ENCODE results near the gene C1S.

The C1S gene

DNA sequence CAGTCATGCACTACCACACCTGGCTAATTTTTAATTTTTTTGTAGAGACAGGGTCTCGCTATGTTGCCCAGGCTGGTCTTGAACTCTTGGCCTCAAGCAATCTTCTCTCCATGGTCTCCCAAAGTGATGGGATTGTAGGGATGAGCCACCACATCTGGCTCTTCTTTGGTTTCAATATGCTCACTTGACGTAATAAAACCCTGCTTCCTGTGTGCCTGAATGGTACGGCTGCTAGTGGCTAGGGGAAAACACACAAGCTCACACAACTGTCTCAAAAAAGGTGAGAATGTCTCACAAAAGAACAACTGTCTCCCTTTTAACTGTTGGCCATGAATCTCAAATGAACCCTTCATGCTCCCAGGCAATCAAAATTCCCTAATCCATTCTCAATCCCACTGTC is 15.0 kb downstream of the C1S start:
- in situ Hi-C loops (cut with MboI; ENCODE audit: low sequenced_read_pairs): no loop called here

DNA sequence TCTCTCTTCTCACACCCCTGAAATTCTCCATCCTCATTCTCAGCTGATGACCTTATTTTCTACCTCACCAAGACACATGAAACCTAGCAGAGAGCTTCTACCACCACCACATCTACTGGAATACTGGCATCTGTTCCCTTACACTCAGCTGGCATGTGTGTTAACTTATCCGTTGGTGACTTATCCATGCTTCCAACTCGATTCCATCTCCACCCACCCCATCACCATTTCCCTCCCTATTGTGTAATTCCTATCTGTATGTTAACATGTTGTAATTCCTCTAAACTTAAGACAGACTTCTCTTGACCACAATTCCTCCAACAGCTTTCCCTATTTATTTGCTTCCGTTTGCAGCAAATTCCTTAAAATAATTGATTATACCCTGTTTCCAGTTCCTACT is 15.4 kb downstream of the C1S start:
- in situ Hi-C loops (cut with MboI; ENCODE audit: low sequenced_read_pairs): no loop called here

DNA sequence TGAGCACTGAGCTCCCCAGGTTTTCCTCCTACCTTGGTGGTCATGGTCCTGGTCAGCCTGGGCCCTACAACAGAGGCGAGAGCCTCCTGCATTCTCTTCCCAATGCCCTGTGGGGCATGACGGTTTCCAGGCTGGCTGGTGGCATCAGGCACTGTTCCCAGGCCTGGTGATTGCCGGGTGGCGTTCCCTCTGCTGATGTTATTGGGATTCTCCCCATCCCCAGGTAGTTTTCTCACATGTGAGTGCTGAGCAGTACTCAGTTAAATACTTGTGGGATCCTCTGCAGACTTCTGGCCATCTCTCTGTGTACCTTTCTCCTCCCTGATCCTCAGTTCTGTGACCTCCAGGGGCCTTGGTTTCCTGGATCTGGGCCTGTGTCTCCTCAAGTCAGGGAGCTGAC is 16.0 kb downstream of the C1S start:
- in situ Hi-C loops (cut with MboI; ENCODE audit: low sequenced_read_pairs): no loop called here

DNA sequence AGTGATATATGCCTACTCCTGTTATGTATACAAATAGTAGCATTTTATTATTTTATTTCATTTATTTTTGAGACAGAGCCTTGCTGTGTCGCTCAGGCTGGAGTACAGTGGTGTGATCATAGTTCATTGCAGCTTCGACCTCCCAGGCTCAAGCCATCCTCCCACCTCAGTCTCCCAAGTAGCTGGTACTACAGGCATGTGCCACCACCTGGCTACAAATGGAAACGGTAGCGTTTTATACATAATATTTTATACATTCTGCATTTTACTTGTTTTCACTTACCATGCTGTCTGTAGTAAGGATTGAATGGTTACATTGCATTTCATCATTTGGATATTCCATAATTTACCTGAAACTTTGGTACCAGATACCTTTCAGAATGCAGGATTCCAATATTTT is 17.6 kb downstream of the C1S start:
- in situ Hi-C loops (cut with MboI; ENCODE audit: low sequenced_read_pairs): no loop called here

DNA sequence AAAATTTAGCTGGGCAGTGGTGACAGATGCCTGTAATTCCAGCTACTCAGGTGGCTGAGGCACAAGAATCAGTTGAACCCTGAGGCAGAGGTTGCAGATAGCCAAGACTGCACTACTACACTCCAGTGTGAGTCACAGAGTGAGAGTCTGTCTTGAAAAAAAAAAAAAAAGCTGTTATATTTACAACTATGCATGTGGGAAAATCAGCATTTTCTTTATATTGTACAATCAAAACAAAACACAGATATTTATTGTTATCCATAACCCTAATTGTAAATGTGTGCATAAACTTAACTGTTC is 19.3 kb downstream of the C1S start:
- in situ Hi-C loops (cut with MboI; ENCODE audit: low sequenced_read_pairs): no loop called here

DNA sequence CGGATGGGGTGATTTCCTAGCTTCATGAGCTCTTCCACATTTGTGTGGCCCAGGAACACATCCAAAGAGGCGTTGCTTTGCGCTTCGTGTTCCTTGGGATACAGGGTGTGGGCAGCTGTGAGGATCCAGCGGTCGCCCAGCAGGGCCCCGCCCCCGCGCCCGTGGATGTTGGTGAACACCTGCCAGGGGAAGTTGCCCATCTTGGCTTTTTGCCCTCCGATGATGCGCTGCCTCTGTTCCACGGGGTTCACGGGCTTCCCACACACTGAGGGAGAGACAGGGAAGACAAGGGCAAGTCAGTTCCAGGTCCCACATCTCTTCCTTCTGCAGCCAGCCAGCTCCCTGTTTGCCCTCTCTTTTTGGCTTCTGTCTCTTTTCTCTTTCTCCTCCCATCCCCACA is 20.5 kb downstream of the C1S start:
- in situ Hi-C loops (cut with MboI; ENCODE audit: low sequenced_read_pairs): no loop called here

DNA sequence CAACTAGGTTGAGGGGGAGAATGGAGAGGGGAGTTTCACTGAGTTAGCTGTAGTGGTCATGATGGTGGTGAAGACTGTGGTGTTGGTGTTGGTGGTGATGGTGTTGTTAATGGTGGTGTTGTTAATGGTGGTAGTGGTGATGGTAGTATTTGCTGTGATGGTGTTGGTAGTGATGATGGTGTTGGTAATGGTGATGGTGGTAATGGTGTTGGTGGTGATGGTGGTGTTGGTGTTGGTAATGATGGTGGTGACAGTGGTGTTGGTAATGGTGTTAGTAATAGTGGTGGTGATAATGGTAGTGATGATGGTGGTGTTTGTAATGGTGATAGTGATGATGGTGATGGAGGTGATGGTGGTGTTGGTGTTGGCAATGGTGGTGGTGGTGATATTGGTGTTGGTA is 22.6 kb downstream of the C1S start:
- in situ Hi-C loops (cut with MboI; ENCODE audit: low sequenced_read_pairs): no loop called here

DNA sequence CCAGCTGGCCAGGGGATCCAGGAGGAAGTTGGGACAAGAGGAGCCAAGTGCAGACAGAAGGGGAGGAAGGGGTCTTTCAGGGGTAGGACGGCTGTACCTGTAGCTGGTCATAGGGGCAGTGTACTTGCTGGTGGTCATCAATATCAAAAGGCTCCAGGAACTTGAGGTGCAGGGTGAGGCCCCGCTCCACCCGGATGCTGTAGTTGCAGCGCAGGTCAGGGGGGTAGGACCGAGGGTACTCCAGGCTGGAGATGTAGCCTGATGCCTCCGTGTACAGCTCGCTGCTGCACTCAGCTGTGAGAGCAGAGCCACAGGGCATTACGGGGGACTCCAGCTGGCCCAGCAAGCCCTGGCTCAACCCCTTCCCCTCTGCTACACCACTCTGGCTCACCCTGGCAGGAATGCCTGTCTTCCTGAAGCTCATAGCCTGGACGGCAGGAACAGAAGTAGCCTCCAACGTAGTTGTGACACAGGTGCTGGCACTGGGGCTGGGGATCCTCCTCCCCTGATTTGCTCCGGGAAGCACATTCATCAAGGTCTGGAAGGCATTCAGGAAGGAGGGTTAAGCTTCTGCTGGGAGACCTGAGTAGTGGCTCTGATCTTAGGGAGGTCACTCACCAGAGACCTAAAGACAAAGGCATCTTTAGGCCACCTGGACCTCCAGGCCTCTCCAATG is 28.8 kb downstream of the C1S start:
- in situ Hi-C loops (cut with MboI; ENCODE audit: low sequenced_read_pairs): no loop called here

DNA sequence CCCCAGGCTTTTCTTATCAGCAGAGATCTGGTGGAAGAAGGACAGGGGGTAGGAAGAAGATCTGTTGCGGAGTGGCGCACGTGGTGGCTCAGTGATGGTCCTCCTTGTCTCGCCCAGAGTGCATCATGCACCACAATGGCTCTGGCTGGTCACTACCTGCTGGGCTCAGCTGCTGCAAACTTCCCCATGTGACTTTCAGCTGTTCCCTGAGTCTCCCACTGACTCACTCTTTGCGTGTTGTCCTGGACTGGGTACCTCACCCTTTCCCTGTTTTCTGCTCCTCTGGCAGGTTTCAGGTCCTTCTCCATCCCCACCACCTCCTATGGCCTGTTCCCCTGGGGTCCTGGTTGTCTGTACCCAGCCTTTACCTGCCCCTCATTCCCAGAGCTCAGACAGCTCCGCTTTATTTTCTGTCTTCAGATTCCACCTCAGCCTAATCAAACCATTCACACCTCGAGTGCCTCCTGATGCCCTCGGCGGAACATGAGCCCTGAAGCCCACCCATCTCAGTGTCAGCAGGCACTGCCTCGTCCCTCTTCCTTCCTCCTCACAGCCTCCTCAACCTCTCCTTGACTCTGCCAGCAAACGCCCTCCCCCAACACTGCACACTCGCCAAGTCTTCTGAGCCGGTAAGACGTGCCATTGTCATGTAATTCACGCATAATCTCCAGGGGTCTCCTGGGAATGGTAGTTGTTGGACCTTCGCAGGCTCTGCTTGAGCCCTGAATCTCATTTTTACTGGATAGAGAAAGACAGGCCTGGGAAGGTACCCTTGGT is 29.9 kb downstream of the C1S start:
- in situ Hi-C loops (cut with MboI; ENCODE audit: low sequenced_read_pairs): no loop called here

DNA sequence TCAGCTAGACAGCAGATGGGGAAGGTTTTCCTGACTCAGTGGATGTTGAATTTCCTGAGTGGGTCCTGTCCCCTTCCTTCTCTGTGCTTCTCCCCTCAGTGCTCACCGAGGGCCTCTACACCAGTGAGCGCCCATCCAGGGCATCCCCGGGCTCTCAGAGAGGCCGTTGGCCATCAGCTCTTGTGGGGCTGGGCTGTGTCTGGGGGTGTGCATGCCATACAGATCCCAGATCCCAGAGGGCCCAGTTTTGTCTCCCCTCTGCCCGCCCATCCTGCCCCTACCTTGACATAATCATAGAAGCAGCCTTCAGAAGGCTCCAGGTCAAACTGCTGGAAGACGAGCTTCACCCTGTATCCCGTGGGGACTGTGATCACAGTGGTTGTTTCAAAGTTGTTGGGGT is 30.7 kb downstream of the C1S start:
- in situ Hi-C loops (cut with MboI; ENCODE audit: low sequenced_read_pairs): no loop called here

DNA sequence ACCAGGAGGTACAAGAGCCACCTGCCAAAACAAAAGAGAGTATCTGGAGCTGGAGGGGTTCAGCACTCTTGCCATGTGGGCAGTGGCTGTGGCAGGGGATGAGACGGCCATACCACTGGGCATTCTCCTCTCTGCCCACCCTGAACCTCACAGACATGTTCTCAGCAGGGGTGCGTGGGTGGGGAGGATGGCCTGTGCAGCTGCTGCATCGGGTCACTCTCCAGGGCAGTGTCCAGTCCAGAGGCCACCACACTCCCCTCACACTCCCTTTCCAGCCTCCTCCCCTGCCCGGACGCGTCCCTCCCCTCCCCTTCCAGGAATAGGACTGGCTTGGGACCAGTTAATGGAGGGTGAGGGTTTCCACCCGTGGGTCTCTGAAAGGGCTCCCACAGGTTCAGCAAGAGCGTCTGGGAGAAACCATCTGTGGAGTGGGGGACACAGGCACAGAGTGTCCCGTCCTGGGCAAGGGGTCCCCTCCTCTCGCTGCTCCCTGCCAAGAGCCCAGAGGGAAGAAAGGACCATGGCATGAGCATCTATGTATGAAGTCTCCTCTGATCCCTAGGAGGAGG is 31.2 kb downstream of the C1S start:
- in situ Hi-C loops (cut with MboI; ENCODE audit: low sequenced_read_pairs): no loop called here

DNA sequence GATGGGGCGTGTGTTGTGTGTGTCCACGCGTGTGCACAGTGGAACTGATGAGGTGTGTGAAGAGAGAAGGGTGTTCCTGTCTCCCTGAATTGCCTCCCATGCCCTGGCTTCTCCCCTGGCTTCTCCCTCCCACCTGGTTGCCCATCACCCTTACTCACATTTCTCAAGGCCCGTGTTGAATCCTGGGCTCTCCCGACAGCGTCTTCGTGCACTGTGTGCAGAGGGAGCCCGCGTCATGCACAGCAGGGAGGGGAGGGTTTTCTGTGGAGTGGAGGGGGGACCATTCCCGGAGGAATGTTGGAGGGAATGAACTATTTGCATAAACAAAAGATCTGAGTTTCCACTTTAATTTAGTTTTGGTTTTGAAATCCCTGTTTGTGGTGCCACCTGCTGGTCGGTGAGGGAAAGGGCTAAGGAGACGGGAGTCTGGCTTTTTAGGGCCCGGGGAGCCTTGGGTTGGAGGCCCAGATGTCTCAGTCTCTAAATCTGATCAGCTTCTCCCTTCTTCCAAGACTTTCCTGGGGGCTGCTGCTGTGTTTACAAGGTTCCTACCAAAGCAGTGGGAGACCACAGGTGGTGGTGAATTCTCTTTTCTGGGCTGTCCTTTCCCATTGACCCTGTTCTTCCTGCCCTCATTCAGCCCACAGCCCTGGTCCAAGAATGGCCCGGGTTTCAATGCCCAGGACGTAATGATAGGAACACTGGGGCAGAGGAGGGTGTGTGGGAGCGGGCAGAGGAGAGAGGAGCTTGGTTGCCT is 31.9 kb downstream of the C1S start, which contains the start of gene C1R:
Gene C1R, minus strand, starts transcription at position 217 of the 757 bp plus-strand sequence. Its CDS starts 57 bp downstream, at position 160.
- in situ Hi-C loops (cut with MboI; ENCODE audit: low sequenced_read_pairs): no loop called here

DNA sequence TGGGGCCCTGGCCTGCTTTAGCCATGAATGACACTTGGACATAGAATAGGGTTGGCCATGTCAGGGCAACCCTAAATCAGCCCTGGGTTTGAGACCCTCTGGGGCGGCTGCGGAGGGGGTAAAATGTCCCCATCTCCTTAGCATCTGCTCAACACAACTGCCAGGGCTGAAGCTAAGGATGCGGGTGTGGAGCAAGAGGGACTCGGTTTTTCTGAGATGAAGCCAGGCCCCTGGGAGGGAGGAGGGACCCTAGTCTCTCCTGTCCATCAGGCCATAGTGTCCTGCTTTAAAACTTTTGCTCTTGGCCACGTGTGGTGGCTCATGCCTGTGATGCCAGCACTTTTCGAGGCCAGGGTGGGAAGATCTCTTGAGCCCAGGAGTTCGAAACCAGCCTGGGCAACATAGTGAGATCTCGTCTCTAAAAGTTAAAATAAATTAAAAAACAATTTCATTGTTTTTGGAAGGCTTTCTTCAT is 32.5 kb downstream of the C1S start:
- in situ Hi-C loops (cut with MboI; ENCODE audit: low sequenced_read_pairs): no loop called here

DNA sequence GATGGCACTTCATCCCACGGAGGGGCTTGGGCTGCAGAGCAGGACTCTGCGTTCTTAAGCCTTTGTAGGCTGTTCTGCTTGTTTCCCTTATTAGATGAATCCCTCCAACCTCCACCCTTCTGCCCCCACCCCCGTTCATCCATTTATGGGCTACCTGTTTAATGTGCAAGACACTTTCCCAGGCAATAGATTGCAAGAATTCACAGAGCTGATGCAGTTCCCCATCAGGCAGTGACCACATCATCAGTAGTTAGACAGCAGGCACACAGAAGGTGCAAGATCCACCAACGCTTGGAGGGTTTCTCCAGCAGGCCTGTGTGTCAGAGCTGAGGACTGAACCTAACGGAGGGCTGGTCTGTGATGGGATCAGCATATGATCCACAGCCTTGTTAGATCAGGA is 33.0 kb downstream of the C1S start:
- in situ Hi-C loops (cut with MboI; ENCODE audit: low sequenced_read_pairs): no loop called here

DNA sequence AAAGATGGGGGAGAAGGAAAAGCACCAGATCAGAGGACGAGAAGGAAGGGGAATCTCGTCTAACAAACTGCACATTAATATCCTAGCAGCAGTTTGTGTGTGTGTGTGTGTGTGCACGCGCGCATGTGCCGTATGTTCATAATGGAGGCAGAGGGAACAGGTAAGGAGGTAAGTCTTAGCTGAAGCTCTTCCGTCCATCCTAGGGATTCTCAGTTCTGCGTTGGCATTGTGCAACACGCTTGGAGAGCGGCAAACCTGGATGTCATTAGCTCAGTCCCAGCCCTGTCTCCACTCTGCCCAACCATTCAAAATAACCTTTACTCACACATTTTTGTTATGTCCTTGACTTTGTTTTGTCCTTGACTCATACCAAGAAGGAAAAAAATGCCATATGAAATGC is 33.4 kb downstream of the C1S start:
- in situ Hi-C loops (cut with MboI; ENCODE audit: low sequenced_read_pairs): no loop called here

DNA sequence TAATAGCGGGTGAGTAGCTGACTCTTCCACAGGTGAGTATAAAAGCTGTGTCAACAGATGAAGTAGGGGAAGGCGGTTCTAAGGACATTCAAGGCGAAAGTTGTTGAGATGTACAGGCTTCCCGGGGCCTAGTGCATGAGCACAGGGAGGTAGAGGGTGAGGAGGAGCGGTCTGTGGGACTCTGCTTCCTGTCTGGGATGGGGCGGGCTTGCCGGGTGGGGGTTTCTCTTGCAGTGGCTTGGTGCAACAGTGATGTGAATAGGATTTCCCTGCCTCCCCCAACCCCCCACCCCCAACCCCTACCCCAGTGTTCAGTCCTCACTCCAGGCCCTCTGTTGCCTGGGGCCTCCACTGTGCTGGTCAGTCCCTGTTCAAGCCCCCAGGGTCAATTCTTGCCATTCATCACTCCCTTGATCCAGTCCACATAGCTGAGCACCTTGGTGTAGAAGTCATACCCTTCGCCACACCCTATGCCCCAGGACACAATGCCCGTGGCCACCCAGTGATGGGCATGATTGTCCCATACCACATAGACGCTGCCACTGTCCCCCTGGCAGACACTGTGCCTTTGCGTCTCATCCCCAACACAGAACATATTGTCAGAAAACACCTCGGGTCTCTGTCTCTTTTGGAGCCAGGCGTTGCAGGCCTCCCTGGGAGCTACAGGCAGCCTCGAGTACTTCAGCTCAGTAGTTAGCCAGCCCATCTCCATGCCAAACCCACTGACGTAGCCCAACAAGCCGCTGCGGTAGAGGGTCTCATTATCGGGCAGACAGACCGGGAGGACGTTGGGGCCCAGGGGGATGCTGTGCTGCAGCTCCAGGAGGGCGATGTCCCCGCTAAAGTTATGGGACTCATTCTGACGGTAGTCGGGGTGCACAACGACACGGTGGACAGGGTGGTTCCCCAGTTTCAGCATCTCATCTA is 35.8 kb downstream of the C1S start:
- in situ Hi-C loops (cut with MboI; ENCODE audit: low sequenced_read_pairs): no loop called here

DNA sequence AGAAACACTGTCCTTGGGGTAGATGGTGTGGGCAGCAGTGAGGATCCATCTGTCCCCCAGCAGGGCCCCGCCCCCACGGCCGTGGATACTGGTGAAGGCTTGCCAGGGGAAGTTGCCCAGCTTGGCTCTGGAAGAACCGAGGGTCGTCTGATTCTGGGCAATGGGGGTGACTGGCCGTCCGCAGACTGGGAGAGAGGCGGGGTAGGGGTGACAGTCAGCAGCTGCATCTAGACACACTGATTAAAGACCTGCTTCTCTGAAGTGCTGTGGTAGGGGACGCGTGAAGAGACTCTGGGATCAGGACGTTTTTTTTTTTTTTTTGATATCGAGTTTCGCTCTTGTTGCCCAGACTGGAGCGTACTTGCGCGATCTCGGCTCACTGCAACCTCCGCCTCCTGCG is 36.5 kb downstream of the C1S start:
- in situ Hi-C loops (cut with MboI; ENCODE audit: low sequenced_read_pairs): no loop called here

DNA sequence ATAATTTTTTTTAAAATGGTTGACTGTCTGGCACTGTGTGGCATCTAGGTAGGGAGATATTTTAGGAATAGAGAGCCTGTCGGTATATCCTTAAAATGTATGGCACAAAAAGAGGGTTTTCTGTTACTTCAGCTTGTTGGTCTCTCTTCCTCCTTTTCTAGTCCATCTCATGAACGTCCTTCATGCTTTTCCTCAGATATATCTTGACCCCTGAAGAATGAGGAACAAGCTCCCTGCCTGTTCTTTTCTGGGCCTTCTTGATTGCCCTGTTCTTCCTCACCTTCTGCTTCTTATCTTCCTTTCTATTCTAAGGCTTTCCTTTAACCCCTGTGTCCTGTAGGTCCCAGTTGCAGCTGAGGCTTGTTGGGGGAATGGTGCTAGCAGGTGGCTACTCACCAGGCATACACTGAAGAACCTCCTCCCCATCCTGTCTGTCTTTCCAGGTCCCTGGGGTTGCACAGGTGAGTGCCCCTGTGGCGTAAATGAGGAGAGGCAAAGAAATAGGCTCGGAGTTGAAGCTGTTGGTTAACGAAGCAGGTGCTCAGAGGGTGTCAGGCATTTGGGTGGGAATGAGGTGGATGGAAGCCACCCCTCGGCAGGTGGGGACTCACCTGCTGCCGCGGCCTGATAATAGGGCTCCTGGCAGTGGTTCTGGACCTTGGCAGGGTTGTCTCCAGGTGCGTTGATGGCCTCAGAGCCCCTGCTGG is 38.9 kb downstream of the C1S start:
- in situ Hi-C loops (cut with MboI; ENCODE audit: low sequenced_read_pairs): no loop called here

DNA sequence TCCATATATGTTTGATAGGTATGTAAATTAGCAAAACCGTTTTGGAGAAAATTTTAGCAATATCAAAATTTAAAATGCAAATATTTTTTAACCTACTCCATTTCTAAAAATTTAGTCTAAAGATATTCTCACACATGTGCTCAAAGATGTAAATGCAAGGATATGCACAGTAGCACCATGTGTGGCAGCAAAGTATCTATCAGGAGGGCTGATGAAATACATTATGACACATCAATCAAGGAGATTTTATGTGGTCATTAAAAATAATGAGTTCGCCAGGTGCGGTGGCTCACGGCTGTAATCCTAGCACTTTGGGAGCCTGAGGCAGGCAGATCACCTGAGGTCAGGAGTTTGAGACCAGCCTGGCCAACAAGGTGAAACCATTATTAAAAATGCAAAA is 39.7 kb downstream of the C1S start:
- in situ Hi-C loops (cut with MboI; ENCODE audit: low sequenced_read_pairs): no loop called here

All from HL-60/S4 treated with phorbol 12-myristate 13-acetate at 8.2 ng/mL for 4 days and 3 days (cell line).